ENCODE results near the gene STARD13.

STARD13 gene

GRCh38 chr13:33318744-33319143 is 33.2 kb upstream of the STARD13 start:
- H3K4me3 ChIP-seq (ENCODE audit: low read length), result no peak overlapping the region
- DNase-seq (ENCODE audit: low read depth), result peak; percentile 27
- TF ChIP-seq, protein P1, sequence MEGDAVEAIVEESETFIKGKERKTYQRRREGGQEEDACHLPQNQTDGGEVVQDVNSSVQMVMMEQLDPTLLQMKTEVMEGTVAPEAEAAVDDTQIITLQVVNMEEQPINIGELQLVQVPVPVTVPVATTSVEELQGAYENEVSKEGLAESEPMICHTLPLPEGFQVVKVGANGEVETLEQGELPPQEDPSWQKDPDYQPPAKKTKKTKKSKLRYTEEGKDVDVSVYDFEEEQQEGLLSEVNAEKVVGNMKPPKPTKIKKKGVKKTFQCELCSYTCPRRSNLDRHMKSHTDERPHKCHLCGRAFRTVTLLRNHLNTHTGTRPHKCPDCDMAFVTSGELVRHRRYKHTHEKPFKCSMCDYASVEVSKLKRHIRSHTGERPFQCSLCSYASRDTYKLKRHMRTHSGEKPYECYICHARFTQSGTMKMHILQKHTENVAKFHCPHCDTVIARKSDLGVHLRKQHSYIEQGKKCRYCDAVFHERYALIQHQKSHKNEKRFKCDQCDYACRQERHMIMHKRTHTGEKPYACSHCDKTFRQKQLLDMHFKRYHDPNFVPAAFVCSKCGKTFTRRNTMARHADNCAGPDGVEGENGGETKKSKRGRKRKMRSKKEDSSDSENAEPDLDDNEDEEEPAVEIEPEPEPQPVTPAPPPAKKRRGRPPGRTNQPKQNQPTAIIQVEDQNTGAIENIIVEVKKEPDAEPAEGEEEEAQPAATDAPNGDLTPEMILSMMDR (IDR thresholded peaks at IDR 0.05; ENCODE audit: insufficient read depth, low read depth, low read length, missing control alignments), result no peak

DNA sequence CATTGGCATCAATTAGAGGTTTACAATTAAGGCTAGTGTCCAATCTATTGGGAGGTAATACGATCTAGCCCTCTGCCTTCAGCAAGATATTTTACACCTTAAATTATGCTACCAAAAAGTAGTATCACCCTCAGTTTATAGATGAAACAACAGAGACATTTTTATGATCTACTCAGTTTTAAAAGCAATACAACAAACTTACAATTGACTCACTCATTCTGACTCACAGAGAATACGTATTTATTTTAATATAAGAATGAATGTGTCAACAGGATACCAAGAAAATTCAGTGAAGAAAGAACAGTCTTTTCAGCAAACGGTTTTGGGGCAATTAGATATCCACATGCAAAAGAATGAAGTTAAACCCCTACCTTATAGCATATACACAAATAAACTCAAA is 32.5 kb upstream of the STARD13 start:
- no peak for DNase-seq (ENCODE audit: low read depth)
- TF ChIP-seq, protein P1 (IDR thresholded peaks at IDR 0.05; ENCODE audit: insufficient read depth, low read depth, low read length, missing control alignments), result no peak
- no peak overlapping the region for H3K4me3 ChIP-seq (ENCODE audit: low read length)

DNA sequence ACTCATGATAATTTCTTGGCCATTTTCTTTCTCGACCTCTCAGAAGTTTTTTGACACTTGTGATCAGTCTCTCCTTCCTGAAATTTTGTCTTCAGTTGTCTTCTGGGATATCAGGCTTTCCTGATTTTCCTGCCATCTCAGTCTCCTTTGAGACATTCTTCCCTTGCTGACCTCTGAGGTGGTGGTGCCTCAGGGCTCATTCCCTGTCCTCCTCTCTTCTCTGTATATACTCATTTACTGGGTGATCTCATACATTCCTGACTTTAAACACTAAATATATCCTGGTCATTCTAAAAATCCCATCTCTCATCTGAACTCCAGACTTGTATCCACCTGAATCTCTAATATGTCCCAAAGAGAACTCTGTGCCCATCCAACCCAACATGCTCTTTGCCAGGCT is 31.3 kb upstream of the STARD13 start:
- no peak for DNase-seq (ENCODE audit: low read depth)
- no peak overlapping the region for H3K4me3 ChIP-seq (ENCODE audit: low read length)
- TF ChIP-seq, protein P1 (IDR thresholded peaks at IDR 0.05; ENCODE audit: insufficient read depth, low read depth, low read length, missing control alignments), result no peak

DNA sequence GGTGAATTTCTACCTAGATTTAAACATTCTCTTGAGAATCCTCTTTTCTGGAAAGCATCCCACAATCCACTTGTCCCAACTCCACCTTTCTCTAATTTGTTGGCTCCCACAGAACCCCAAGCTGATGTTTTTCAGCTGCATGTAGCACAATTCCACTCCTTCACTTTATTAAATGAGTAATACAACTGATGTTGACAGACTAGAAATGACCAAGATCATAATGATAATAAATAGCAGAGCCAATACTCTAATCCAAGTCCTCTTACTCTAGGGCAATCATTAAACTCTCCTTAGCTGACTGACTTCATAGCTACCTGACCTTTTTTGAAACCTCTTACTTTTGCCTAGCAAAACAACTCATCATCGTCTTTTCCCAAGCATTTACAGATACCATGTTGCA is 27.9 kb upstream of the STARD13 start:
- DNase-seq (ENCODE audit: low read depth), result no peak

GRCh38 chr13:33312861-33313212 is 27.3 kb upstream of the STARD13 start:
- no peak overlapping the region for H3K4me3 ChIP-seq (ENCODE audit: low read length)
- TF ChIP-seq, protein P1 (IDR thresholded peaks at IDR 0.05; ENCODE audit: insufficient read depth, low read depth, low read length, missing control alignments), result no peak

More for the DNA sequence above, 27.9 kb upstream of the STARD13 start:
- TF ChIP-seq, protein P1 (IDR thresholded peaks at IDR 0.05; ENCODE audit: insufficient read depth, low read depth, low read length, missing control alignments), result no peak
- H3K4me3 ChIP-seq (ENCODE audit: low read length), result no peak overlapping the region

GRCh38 chr13:33312150-33312860 is 26.8 kb upstream of the STARD13 start:
- no peak overlapping the region for H3K4me3 ChIP-seq (ENCODE audit: low read length)
- DNase-seq (ENCODE audit: low read depth), result peak; percentile 73
- TF ChIP-seq, protein P1 (IDR thresholded peaks at IDR 0.05; ENCODE audit: insufficient read depth, low read depth, low read length, missing control alignments), result peak; percentile 30

More at GRCh38 chr13:33312861-33313212, 27.3 kb upstream of the STARD13 start:
- DNase-seq (ENCODE audit: low read depth), result no peak

DNA sequence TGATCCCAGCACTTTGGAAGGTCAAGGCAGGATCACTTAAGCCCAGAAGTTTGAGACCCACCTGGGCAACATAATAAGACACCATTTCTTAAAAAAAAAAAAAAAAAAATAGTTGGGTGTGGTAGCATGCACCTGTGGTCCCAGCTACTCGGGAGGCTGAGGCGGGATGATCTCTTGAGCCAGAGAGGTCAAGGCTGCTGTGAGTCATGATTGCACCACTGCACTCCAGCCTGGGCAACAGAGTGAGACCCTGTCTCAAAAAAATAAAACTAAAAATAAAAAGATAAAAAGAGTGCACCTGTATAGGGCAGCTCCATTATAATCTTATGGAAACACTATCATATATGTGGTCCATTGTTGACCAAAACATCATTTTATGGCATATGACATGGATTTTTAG is 25.5 kb upstream of the STARD13 start:
- TF ChIP-seq, protein P1 (IDR thresholded peaks at IDR 0.05; ENCODE audit: insufficient read depth, low read depth, low read length, missing control alignments), result no peak
- DNase-seq (ENCODE audit: low read depth), result no peak
- H3K4me3 ChIP-seq (ENCODE audit: low read length), result no peak overlapping the region
